GM13976 (cell line): ENCODE data around the gene ATG4D.
A peak's percentile ranks its signal among the peaks of the same experiment; 100 is the strongest.
"Not testable (repeated sequence)": the region's sequence is repeated elsewhere in the genome, so short reads cannot be mapped to it uniquely, and the experiment has no call there.

Experiments
- DNase-seq: peaks from one replicate; pipeline ENCODE4 v3.0.0; 2012; ENCODE audit warnings: low spot score
- CTCF ChIP-seq: IDR thresholded peaks from 2 replicates; pipeline ENCODE4 v1.5.1; 2012; ENCODE audit warnings: borderline replicate concordance, mild to moderate bottlenecking; ENCODE audit not compliant: insufficient read depth; ENCODE audit errors: extremely low read depth, missing control alignments, control extremely low read depth
- in situ Hi-C: fragments of 300-500 bp; cut with MboI; formaldehyde crosslinking; loops from one replicate; pipeline ENCODE4 v1.12.0; 2022; ENCODE audit warnings: low sequenced_read_pairs, mixed read lengths, inconsistent platforms; ENCODE audit not compliant: unreplicated experiment

Gene ATG4D

GRCh38 chr19:10518444-10519361, 25.0 kb upstream of the ATG4D start:
- in situ Hi-C loops: no loop called here
- TF ChIP-seq CTCF: no peak

GRCh38 chr19:10519421-10519820, 24.3 kb upstream of the ATG4D start:
- no peak for TF ChIP-seq CTCF
- DNase-seq: no peak
- in situ Hi-C loops: no loop called here

More at GRCh38 chr19:10518444-10519361, 25.0 kb upstream of the ATG4D start:
- peak; percentile 60 for DNase-seq

GRCh38 chr19:10520652-10521318, 22.9 kb upstream of the ATG4D start:
- TF ChIP-seq CTCF: no peak
- in situ Hi-C loops: no loop called here
- no peak for DNase-seq

- no peak for DNase-seq
- in situ Hi-C loops: no loop called here
- TF ChIP-seq CTCF: no peak
Measured at GRCh38 chr19:10521461-10522171, 22.1 kb upstream of the ATG4D start.

- no peak for DNase-seq
- TF ChIP-seq CTCF: no peak
- in situ Hi-C loops: no loop called here
Measured at GRCh38 chr19:10523135-10523636, 20.5 kb upstream of the ATG4D start.

GRCh38 chr19:10525636-10526035, 18.1 kb upstream of the ATG4D start:
- no peak for TF ChIP-seq CTCF
- in situ Hi-C loops: no loop called here
- no peak for DNase-seq

- in situ Hi-C loops, DNase-seq: not testable (repeated sequence)
Measured at GRCh38 chr19:10526887-10527286, 16.8 kb upstream of the ATG4D start.
